ENCODE results near the gene MDM2. TPM values are rescaled to one million over a fixed set of nuclear protein-coding genes. Genes with fewer than 3 reads are reported as not detected.
"Not testable (repeated sequence)": the region's sequence is repeated elsewhere in the genome, so short reads cannot be mapped to it uniquely, and the experiment has no call there.

Gene MDM2
- total RNA-seq, 1 experiment from 2014 or later, result 118 TPM

DNA sequence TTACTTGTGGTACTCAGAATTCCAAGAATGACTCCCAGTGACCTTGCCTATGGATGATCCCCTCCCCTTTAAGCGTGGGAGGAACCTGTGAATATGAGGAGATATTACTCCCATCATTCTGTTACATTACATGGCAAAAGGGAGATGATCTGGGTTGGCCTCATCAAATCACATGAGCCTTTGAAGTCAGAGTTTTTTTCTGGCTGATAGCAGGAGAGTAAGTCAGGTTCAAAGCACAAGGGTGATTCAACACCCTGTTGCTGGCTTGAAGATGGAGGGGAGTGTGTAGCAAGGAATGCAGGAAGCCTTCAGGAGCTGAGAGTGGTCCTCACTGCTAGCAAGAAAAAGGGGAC is 9.1 kb upstream of the MDM2 start:
- Mint-ChIP-seq H3K27me3 (ENCODE audit: insufficient read depth, unreplicated experiment) (no peaks in the 10 kb centered on the region), H3K36me3 (ENCODE audit: insufficient read depth, unreplicated experiment) (peaks cover 4% of the 10 kb centered on the region), H3K4me3 (ENCODE audit: unreplicated experiment) (no peak overlapping the region), H3K4me1 (ENCODE audit: low read depth, unreplicated experiment) (peaks cover 6% of the 10 kb centered on the region), H3K9me3 (ENCODE audit: unreplicated experiment) (no peaks in the 10 kb centered on the region), H3K27ac (ENCODE audit: unreplicated experiment) (no peak overlapping the region)
- no peak overlapping the region for H3K4me3 ChIP-seq (ENCODE audit: low read depth, low read length)
- CTCF ChIA-PET, result no interaction called here
- no peaks in the 10 kb centered on the region for H3K36me3 ChIP-seq (ENCODE audit: control insufficient read depth, insufficient read depth, low read length)
- no peaks in the 10 kb centered on the region for H3K27me3 ChIP-seq (replicated peaks; ENCODE audit: control insufficient read depth, insufficient read depth, low read length)
- POLR2A ChIA-PET, result no interaction called here
- H3K9me3 ChIP-seq, result no peaks in the 10 kb centered on the region
- no TSS peak for BruUV-seq (replicated peaks)
- peaks cover 13% of the 10 kb centered on the region for H3K4me1 ChIP-seq
- no peak for DNase-seq
- intact Hi-C loops (cut with micrococcal nuclease; ENCODE audit: unreplicated experiment), result no loop called here
- TF ChIP-seq, protein P1, sequence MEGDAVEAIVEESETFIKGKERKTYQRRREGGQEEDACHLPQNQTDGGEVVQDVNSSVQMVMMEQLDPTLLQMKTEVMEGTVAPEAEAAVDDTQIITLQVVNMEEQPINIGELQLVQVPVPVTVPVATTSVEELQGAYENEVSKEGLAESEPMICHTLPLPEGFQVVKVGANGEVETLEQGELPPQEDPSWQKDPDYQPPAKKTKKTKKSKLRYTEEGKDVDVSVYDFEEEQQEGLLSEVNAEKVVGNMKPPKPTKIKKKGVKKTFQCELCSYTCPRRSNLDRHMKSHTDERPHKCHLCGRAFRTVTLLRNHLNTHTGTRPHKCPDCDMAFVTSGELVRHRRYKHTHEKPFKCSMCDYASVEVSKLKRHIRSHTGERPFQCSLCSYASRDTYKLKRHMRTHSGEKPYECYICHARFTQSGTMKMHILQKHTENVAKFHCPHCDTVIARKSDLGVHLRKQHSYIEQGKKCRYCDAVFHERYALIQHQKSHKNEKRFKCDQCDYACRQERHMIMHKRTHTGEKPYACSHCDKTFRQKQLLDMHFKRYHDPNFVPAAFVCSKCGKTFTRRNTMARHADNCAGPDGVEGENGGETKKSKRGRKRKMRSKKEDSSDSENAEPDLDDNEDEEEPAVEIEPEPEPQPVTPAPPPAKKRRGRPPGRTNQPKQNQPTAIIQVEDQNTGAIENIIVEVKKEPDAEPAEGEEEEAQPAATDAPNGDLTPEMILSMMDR (IDR thresholded peaks at IDR 0.05; ENCODE audit: insufficient read depth in 1 of 2, low read depth in 1 of 2, low read length in 1 of 2, severe bottlenecking in 1 of 2, unreplicated experiment in 1 of 2), result no peak

DNA sequence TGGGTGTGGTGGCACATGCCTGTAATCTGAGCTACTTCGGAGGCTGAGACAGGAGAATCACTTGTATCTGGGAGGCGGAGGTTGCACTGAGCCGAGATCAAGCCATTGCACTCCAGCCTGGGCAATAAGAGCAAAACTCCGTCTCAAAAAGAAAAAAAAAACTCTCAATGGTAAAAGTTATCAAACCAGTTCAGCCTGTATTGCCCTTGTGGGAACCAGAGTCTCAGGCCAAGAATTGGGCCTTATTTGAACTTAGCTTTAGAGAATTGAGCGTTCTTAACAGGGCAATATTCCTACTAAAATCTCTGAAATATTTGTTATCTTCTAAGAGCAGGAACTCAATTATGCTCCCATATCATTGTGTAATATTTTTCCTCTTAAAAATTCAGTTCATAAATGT is 7.7 kb upstream of the MDM2 start:
- Histone ChIP-seq H3K36me3 (ENCODE audit: control insufficient read depth, insufficient read depth, low read length) (no peaks in the 10 kb centered on the region), H3K27me3 (replicated peaks; ENCODE audit: control insufficient read depth, insufficient read depth, low read length) (no peaks in the 10 kb centered on the region), H3K9me3 (no peaks in the 10 kb centered on the region), H3K4me3 (ENCODE audit: low read depth, low read length) (no peak overlapping the region), H3K4me1 (peaks cover 26% of the 10 kb centered on the region)
- H3K9me3 Mint-ChIP-seq (ENCODE audit: unreplicated experiment), result no peaks in the 10 kb centered on the region
- H3K4me1 Mint-ChIP-seq (ENCODE audit: low read depth, unreplicated experiment), result peaks cover 18% of the 10 kb centered on the region
- TF ChIP-seq, protein P1 (IDR thresholded peaks at IDR 0.05; ENCODE audit: insufficient read depth in 1 of 2, low read depth in 1 of 2, low read length in 1 of 2, severe bottlenecking in 1 of 2, unreplicated experiment in 1 of 2), result no peak
- DNase-seq, result peak in 1 of 2 experiments; percentile 49
- BruUV-seq (replicated peaks), result no TSS peak
- H3K36me3 Mint-ChIP-seq (ENCODE audit: insufficient read depth, unreplicated experiment), result peaks cover 4% of the 10 kb centered on the region
- no peak overlapping the region for H3K27ac Mint-ChIP-seq (ENCODE audit: unreplicated experiment)
- ChIA-PET POLR2A (no interaction called here), CTCF (no interaction called here)
- H3K27me3 Mint-ChIP-seq (ENCODE audit: insufficient read depth, unreplicated experiment), result no peaks in the 10 kb centered on the region
- intact Hi-C loops (cut with micrococcal nuclease; ENCODE audit: unreplicated experiment), result no loop called here
- H3K4me3 Mint-ChIP-seq (ENCODE audit: unreplicated experiment), result no peak overlapping the region

DNA sequence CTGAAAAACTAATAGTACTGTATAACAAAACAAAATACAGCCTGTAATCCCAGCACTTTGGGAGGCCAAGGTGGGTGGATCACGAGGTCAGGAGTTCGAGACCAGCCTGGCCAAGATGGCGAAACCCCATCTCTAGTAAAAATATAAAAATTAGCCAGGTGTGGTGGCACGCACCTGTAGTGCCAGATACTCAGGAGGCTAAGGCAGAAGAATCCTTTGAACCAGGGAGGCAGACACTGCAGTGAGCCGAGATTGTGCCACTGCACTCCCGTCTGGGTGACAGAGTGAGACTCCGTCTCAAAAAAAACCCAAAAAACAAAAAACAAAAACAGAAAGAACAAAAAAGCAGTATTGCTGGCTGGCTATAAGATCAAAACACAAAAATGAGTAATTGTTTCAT is 6.9 kb upstream of the MDM2 start:
- H3K4me3 ChIP-seq (ENCODE audit: low read depth, low read length); POLR2A ChIA-PET; H3K9me3 Mint-ChIP-seq (ENCODE audit: unreplicated experiment); CTCF ChIA-PET; H3K36me3 Mint-ChIP-seq (ENCODE audit: insufficient read depth, unreplicated experiment); BruUV-seq (replicated peaks); H3K27ac Mint-ChIP-seq (ENCODE audit: unreplicated experiment); H3K36me3 ChIP-seq (ENCODE audit: control insufficient read depth, insufficient read depth, low read length); DNase-seq; H3K27me3 Mint-ChIP-seq (ENCODE audit: insufficient read depth, unreplicated experiment); H3K27me3 ChIP-seq (replicated peaks; ENCODE audit: control insufficient read depth, insufficient read depth, low read length); H3K4me3 Mint-ChIP-seq (ENCODE audit: unreplicated experiment); H3K9me3 ChIP-seq; intact Hi-C loops (cut with micrococcal nuclease; ENCODE audit: unreplicated experiment): not testable (repeated sequence)
- H3K4me1 ChIP-seq, result peaks cover 29% of the 10 kb centered on the region
- peaks cover 27% of the 10 kb centered on the region for H3K4me1 Mint-ChIP-seq (ENCODE audit: low read depth, unreplicated experiment)

DNA sequence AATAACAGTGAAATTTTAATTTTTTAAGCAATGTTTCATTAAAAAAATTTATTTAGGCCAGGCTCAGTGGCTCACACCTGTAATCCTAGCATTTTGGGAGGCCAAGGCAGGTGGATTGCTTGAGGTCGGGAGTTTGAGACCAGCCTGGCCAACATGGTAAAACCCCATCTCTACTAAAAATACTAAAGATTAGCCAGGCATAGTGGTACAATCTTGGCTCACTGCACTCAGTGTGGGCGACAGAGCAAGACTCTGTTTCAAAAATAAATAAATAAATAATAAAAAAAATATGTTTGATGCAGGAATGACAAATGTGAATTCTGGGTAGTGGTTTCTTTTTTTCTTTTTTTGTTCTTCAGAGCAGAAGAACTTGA is 5.6 kb upstream of the MDM2 start:
- BruUV-seq (replicated peaks); CTCF ChIA-PET; POLR2A ChIA-PET; H3K36me3 Mint-ChIP-seq (ENCODE audit: insufficient read depth, unreplicated experiment); H3K4me3 ChIP-seq (ENCODE audit: low read depth, low read length); H3K27me3 Mint-ChIP-seq (ENCODE audit: insufficient read depth, unreplicated experiment); H3K27ac Mint-ChIP-seq (ENCODE audit: unreplicated experiment); H3K9me3 ChIP-seq; H3K36me3 ChIP-seq (ENCODE audit: control insufficient read depth, insufficient read depth, low read length); H3K4me3 Mint-ChIP-seq (ENCODE audit: unreplicated experiment); H3K9me3 Mint-ChIP-seq (ENCODE audit: unreplicated experiment); H3K27me3 ChIP-seq (replicated peaks; ENCODE audit: control insufficient read depth, insufficient read depth, low read length); DNase-seq; intact Hi-C loops (cut with micrococcal nuclease; ENCODE audit: unreplicated experiment): not testable (repeated sequence)
- H3K4me1 Mint-ChIP-seq (ENCODE audit: low read depth, unreplicated experiment), result peaks cover 28% of the 10 kb centered on the region
- H3K4me1 ChIP-seq, result peaks cover 29% of the 10 kb centered on the region

DNA sequence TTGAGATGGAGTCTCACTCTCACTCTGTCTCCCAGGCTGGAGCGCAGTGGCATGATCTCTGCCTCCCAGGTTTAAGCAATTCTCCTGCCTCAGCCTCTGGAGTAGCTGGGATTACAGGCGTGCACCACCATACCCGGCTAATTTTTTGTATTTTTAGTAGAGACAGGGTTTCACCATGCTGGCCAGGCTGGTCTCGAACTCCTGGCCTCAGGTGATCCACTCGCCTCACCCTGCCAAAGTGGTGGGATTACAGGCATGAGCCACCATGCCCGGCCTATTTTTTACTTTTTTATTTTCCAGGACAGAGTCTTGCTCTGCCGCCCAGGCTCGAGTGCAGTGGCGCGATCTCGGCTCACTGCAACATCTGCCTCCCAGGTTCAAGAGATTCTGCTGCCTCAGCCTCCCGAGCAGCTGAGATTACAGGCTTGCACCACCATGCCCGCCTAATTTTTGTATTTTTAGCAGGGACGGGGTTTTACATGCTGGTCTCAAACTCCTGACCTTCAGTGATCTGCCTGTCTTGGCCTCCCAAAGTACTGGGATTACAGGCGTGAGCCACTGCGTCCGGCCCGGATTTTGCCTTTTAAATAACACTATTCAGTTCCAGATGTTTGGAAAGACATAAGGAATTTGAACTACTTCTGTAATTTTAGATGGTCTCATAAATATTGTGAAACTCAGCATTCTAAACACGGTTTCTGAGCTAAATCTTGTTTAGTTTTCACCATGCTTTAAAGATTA is 4.9 kb upstream of the MDM2 start:
- peaks cover 29% of the 10 kb centered on the region for H3K4me1 ChIP-seq
- CTCF ChIA-PET; H3K36me3 ChIP-seq (ENCODE audit: control insufficient read depth, insufficient read depth, low read length); H3K9me3 ChIP-seq; H3K27ac Mint-ChIP-seq (ENCODE audit: unreplicated experiment); H3K4me3 Mint-ChIP-seq (ENCODE audit: unreplicated experiment); DNase-seq; H3K4me3 ChIP-seq (ENCODE audit: low read depth, low read length); POLR2A ChIA-PET; intact Hi-C loops (cut with micrococcal nuclease; ENCODE audit: unreplicated experiment); H3K9me3 Mint-ChIP-seq (ENCODE audit: unreplicated experiment); H3K27me3 Mint-ChIP-seq (ENCODE audit: insufficient read depth, unreplicated experiment); H3K27me3 ChIP-seq (replicated peaks; ENCODE audit: control insufficient read depth, insufficient read depth, low read length); BruUV-seq (replicated peaks): not testable (repeated sequence)
- Mint-ChIP-seq H3K4me1 (ENCODE audit: low read depth, unreplicated experiment) (peaks cover 28% of the 10 kb centered on the region), H3K36me3 (ENCODE audit: insufficient read depth, unreplicated experiment) (peaks cover 14% of the 10 kb centered on the region)

Measured in Caco-2 (cell line).